ENCODE results near the gene LPCAT1.

The LPCAT1 gene

GRCh38 chr5:1548702-1549474 is 25.1 kb upstream of the LPCAT1 start:
- Histone ChIP-seq H3K36me3 (no peaks in the 10 kb centered on the region), H3K27me3 (no peaks in the 10 kb centered on the region), H3K4me2 (no peak overlapping the region), H3K9ac (no peak overlapping the region), H3K4me1 (peaks cover 10% of the 10 kb centered on the region; the same call in 1 of the 2 replicates), H4K20me1 (no peaks in the 10 kb centered on the region), H3K4me3 (no peak overlapping the region), H3K27ac (no peak overlapping the region), H3K9me3 (no peaks in the 10 kb centered on the region)
- TF ChIP-seq Cebpa-rat (IDR thresholded peaks at IDR 0.05): no peak

GRCh38 chr5:1547655-1548054 is 23.9 kb upstream of the LPCAT1 start:
- Histone ChIP-seq H3K27ac (no peak overlapping the region), H3K4me1 (peaks cover 10% of the 10 kb centered on the region; the same call in 1 of the 2 replicates), H4K20me1 (no peaks in the 10 kb centered on the region), H3K9me3 (no peaks in the 10 kb centered on the region), H3K9ac (no peak overlapping the region), H3K36me3 (no peaks in the 10 kb centered on the region), H3K4me2 (no peak overlapping the region), H3K4me3 (no peak overlapping the region), H3K27me3 (no peaks in the 10 kb centered on the region)
- no peak for TF ChIP-seq Cebpa-rat (IDR thresholded peaks at IDR 0.05)

DNA sequence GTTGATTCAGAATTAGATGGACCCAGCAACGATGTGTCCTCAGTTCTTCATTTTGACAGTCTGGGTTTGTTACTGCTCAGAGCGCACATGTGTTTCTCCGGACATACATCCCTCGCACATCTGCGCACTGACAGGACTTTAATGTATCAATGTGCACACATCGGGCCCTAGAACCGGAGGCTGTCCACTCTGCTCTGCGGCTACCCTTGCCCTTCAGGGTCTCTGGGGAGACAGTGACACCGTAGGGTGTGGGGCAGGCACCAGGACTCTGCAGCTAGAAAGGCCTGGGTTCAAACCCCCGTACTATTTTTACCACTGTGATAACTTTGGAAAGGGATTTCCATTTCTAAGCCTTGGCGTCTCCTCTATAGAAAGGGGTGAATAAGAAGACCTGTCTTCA is 23.5 kb upstream of the LPCAT1 start:
- no peak overlapping the region for H3K9ac ChIP-seq
- H3K4me2 ChIP-seq: no peak overlapping the region
- TF ChIP-seq Cebpa-rat (IDR thresholded peaks at IDR 0.05): no peak
- no peaks in the 10 kb centered on the region for H3K27me3 ChIP-seq
- H3K4me3 ChIP-seq: no peak overlapping the region
- no peaks in the 10 kb centered on the region for H4K20me1 ChIP-seq
- H3K9me3 ChIP-seq: no peaks in the 10 kb centered on the region
- no peaks in the 10 kb centered on the region for H3K36me3 ChIP-seq
- H3K27ac ChIP-seq: no peak overlapping the region
- H3K4me1 ChIP-seq: peaks cover 10% of the 10 kb centered on the region; the same call in 1 of the 2 replicates

GRCh38 chr5:1546556-1546955 is 22.8 kb upstream of the LPCAT1 start:
- Histone ChIP-seq H3K4me3 (no peak overlapping the region), H3K9me3 (no peaks in the 10 kb centered on the region), H3K4me2 (no peak overlapping the region), H4K20me1 (no peaks in the 10 kb centered on the region), H3K36me3 (no peaks in the 10 kb centered on the region), H3K4me1 (peaks cover 10% of the 10 kb centered on the region; the same call in 1 of the 2 replicates), H3K27me3 (no peaks in the 10 kb centered on the region), H3K9ac (no peak overlapping the region), H3K27ac (no peak overlapping the region)
- no peak for TF ChIP-seq Cebpa-rat (IDR thresholded peaks at IDR 0.05)

DNA sequence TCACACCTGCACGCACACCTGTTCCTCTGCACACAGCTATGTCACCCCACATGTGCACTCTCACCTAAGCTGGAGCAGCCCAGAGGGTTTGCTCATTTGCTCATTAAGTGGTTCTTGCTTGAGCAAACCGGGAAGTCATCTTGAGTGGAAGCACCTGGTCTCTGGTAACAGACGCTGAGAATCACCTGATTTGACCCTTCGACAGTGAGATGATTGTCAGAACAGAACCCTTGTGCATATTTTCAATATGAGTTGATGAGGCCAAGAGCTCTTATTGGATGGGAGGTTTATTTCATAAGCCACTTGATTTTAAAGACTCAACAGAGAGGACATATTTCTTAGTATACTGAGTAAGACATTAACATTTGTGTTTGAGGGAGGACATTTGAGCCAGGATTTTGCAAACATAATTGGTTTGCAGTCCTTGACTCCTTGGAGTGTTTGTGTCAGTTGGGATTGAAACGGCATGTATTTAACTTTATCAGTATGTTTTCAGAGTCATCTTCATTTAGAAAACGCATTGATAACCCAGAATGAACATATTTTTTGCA is 22.1 kb upstream of the LPCAT1 start:
- Histone ChIP-seq H3K9ac (no peak overlapping the region), H4K20me1 (no peaks in the 10 kb centered on the region), H3K4me2 (peak overlapping the region; percentile 22), H3K4me1 (peaks cover 10% of the 10 kb centered on the region; the same call in 1 of the 2 replicates), H3K27me3 (no peaks in the 10 kb centered on the region), H3K4me3 (no peak overlapping the region), H3K27ac (no peak overlapping the region), H3K36me3 (no peaks in the 10 kb centered on the region), H3K9me3 (no peaks in the 10 kb centered on the region)
- TF ChIP-seq Cebpa-rat (IDR thresholded peaks at IDR 0.05): no peak

GRCh38 chr5:1545126-1545804 is 21.5 kb upstream of the LPCAT1 start:
- TF ChIP-seq Cebpa-rat (IDR thresholded peaks at IDR 0.05): no peak
- Histone ChIP-seq H3K4me2 (peak overlapping the region; percentile 22), H3K27ac (no peak overlapping the region), H3K4me1 (peaks cover 10% of the 10 kb centered on the region; the same call in 1 of the 2 replicates), H4K20me1 (no peaks in the 10 kb centered on the region), H3K9me3 (no peaks in the 10 kb centered on the region), H3K27me3 (no peaks in the 10 kb centered on the region), H3K36me3 (no peaks in the 10 kb centered on the region), H3K4me3 (no peak overlapping the region), H3K9ac (no peak overlapping the region)

DNA sequence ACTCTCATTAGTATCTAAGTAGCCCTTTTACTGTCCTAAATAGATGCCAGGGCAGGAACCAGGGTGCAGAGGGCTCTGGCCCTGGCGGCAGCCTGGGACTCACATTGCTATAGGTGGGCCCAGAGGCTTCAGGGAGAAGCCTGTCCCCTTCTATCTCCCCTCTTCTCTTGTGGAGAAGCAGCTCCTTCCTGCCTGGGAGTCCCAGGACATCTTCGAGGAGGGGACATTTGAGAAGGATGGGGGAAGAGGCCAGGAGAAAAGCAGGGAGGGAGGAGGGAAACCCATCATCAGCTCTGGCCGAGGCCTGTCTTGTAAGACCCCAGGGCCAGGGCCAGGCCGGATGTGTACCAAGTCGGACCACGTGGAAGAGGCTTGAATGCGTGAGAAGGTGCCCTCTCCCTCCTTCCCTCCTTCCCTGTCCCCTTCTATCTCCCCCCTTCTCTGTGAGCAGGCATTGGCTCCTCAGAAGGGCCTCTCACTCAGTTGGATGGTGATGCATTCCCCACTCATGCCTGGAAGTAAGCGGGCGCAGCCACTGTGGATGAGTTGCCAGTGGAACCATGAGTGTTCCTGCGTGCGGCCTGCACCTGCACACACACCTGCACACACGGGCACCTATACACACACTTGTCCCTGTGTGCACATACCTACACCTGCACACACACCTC is 20.7 kb upstream of the LPCAT1 start:
- Histone ChIP-seq H3K4me1 (peaks cover 10% of the 10 kb centered on the region; the same call in 1 of the 2 replicates), H3K27me3 (no peaks in the 10 kb centered on the region)

DNA sequence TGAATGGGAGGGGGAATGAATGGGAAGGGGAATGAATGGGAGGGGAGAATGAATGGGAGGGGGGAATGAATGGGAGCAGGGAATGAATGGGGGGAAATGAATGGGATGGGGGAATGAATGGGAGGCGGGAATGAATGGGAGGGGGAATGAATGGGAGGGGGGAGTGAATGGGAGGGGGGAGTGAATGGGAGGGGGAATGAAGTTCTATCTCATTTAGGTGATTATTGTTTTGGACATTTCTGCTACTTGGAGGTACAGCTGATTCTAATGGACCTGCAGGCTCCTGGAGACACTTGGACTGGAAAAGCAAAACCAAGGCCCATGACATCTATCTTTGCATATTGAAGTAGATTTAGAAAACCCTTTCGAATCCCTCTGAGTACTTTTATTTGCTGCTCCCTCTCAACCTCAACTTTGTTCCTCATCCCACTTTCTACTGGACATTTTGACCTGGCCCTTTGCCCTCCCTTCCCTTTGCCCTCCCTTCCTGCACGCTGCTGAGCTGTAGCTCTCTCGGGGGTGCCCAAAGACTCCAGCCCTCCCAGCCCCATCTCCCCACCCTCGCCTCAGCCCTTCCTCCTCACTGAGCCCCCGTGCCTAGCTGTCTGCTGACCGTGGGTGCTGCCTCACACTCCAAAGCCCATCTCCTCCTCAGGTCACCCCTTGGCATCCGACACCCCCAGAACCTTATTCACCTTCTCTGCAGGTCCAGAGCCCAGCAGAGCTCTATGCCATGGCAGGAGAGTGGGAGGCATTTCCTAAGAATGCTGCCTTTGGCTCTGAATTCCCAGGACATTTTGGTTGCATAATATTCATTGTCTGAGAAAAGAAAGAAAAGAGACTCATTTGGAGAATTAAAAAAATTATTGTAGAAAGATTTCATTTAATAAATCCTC is 19.9 kb upstream of the LPCAT1 start:
- no peaks in the 10 kb centered on the region for H3K27me3 ChIP-seq
- TF ChIP-seq Cebpa-rat (IDR thresholded peaks at IDR 0.05): no peak
- H3K36me3 ChIP-seq: no peaks in the 10 kb centered on the region
- H3K9me3 ChIP-seq: peaks cover 14% of the 10 kb centered on the region
- peaks cover 11% of the 10 kb centered on the region; the same call in 1 of the 2 replicates for H3K4me1 ChIP-seq
- no peak overlapping the region for H3K9ac ChIP-seq
- no peaks in the 10 kb centered on the region for H4K20me1 ChIP-seq
- no peak overlapping the region for H3K4me3 ChIP-seq
- no peak overlapping the region for H3K4me2 ChIP-seq
- H3K27ac ChIP-seq: no peak overlapping the region

More for the DNA sequence above, 20.7 kb upstream of the LPCAT1 start:
- Histone ChIP-seq H3K4me3 (no peak overlapping the region), H3K4me2 (no peak overlapping the region), H4K20me1 (no peaks in the 10 kb centered on the region), H3K36me3 (no peaks in the 10 kb centered on the region), H3K27ac (no peak overlapping the region), H3K9ac (no peak overlapping the region), H3K9me3 (peaks cover 7% of the 10 kb centered on the region)
- TF ChIP-seq Cebpa-rat (IDR thresholded peaks at IDR 0.05): no peak

GRCh38 chr5:1542781-1543180 is 19.0 kb upstream of the LPCAT1 start:
- Histone ChIP-seq H4K20me1 (no peaks in the 10 kb centered on the region), H3K27ac (no peak overlapping the region), H3K36me3 (no peaks in the 10 kb centered on the region), H3K9ac (no peak overlapping the region), H3K4me1 (peaks cover 20% of the 10 kb centered on the region; the same call in 1 of the 2 replicates), H3K9me3 (peaks cover 14% of the 10 kb centered on the region), H3K27me3 (no peaks in the 10 kb centered on the region), H3K4me3 (no peak overlapping the region), H3K4me2 (no peak overlapping the region)
- TF ChIP-seq Cebpa-rat (IDR thresholded peaks at IDR 0.05): no peak
